WTC11 (cell line): ENCODE data around the gene CREG2. TPM values are rescaled to one million over a fixed set of nuclear protein-coding genes. Genes with fewer than 3 reads are reported as not detected.

ENCODE experiments used
- ATAC-seq: fragments of 200-7000 bp; cut with Tn5 transposase; 2 replicates; pipeline ENCODE4 v1.10.0; 2021; ENCODE audit warnings: mild to moderate bottlenecking, moderate library complexity
- Bru-seq: library from RNA; stranded (reverse); fragments of 400-500 nt; gene quantifications from one replicate; lab custom pipeline; 2021; lab: Mats Ljungman, UMichigan
- CTCF ChIA-PET: fragments of 300-600 bp; sonication (Branson Sonifier 250); formaldehyde crosslinking; loops from one replicate; lab custom pipeline; 2021; ENCODE audit warnings: antibody characterized with exemption; lab: Charles Lee
- POLR2A ChIA-PET: fragments of 350-600 bp; sonication (Branson Sonifier 250); formaldehyde crosslinking; loops from one replicate; lab custom pipeline; 2021; ENCODE audit warnings: antibody characterized with exemption; lab: Charles Lee
- DNase-seq: peaks from one replicate; pipeline ENCODE4 v3.0.0; 2021; ENCODE audit warnings: low spot score
- H3K27ac Mint-ChIP-seq: 2 replicates; pipeline ENCODE4 v1.8.0; 2021; ENCODE audit warnings: mixed read lengths
- H3K27me3 Mint-ChIP-seq: 2 replicates; pipeline ENCODE4 v1.8.0; 2021; ENCODE audit warnings: low read depth, mild to moderate bottlenecking, moderate library complexity, mixed read lengths
- H3K36me3 Mint-ChIP-seq: 2 replicates; pipeline ENCODE4 v1.8.0; 2021; ENCODE audit warnings: mixed read lengths
- H3K4me1 Mint-ChIP-seq: 2 replicates; pipeline ENCODE4 v1.8.0; 2022; ENCODE audit warnings: mixed read lengths
- H3K4me3 Mint-ChIP-seq: 2 replicates; pipeline ENCODE4 v1.8.0; 2021; ENCODE audit warnings: mild to moderate bottlenecking, moderate library complexity, mixed read lengths
- H3K9me3 Mint-ChIP-seq: 2 replicates; pipeline ENCODE4 v1.8.0; 2021; ENCODE audit warnings: mixed read lengths
- E2F5 ChIP-seq: sonication (generic); formaldehyde crosslinking; IDR thresholded peaks from 2 replicates; pipeline ENCODE4 v1.8.1; 2022; ENCODE audit warnings: mild to moderate bottlenecking, moderate library complexity, missing genetic modification reagents
- KAT7 ChIP-seq: sonication (generic); formaldehyde crosslinking; IDR thresholded peaks from 2 replicates; pipeline ENCODE4 v1.8.1; 2023; ENCODE audit warnings: missing genetic modification reagents, mild to moderate bottlenecking, borderline replicate concordance
- MAX ChIP-seq: sonication (generic); formaldehyde crosslinking; IDR thresholded peaks from 2 replicates; pipeline ENCODE4 v1.8.0; 2022; ENCODE audit warnings: mild to moderate bottlenecking, missing genetic modification reagents
- MXD4 ChIP-seq: fragments of 250-450 bp; sonication (Bioruptor Pico); IDR thresholded peaks from 2 replicates; pipeline ENCODE4 v1.8.0; 2021; ENCODE audit warnings: mild to moderate bottlenecking, moderate library complexity, borderline replicate concordance
- NFE2L1 ChIP-seq: sonication (generic); formaldehyde crosslinking; IDR thresholded peaks from 2 replicates; pipeline ENCODE4 v1.8.1; 2023; ENCODE audit warnings: missing genetic modification reagents
- NFYB ChIP-seq: sonication (generic); formaldehyde crosslinking; conservative IDR thresholded peaks from 2 replicates; pipeline ENCODE4 v1.8.0; 2022; ENCODE audit warnings: low read depth, missing genetic modification reagents
- PRDM15 ChIP-seq: sonication (generic); formaldehyde crosslinking; IDR thresholded peaks from 2 replicates; pipeline ENCODE4 v1.8.0; 2022; ENCODE audit warnings: missing genetic modification reagents
- SOX15 ChIP-seq: fragments of 250-450 bp; sonication (Bioruptor Pico); IDR thresholded peaks from 2 replicates; pipeline ENCODE4 v1.9.0; 2021; ENCODE audit warnings: mild to moderate bottlenecking
- USF2 ChIP-seq: sonication (generic); formaldehyde crosslinking; IDR thresholded peaks from 2 replicates; pipeline ENCODE4 v1.8.1; 2023; ENCODE audit warnings: mild to moderate bottlenecking, missing genetic modification reagents, moderate library complexity
- ZMAT4 ChIP-seq: fragments of 250-450 bp; sonication (Bioruptor Pico); IDR thresholded peaks from 2 replicates; pipeline ENCODE4 v1.9.0; 2021; ENCODE audit warnings: mild to moderate bottlenecking
- ZNF121 ChIP-seq: sonication (generic); formaldehyde crosslinking; IDR thresholded peaks from 2 replicates; pipeline ENCODE4 v1.8.0; 2023; ENCODE audit warnings: missing genetic modification reagents
- ZNF138 ChIP-seq: sonication (generic); formaldehyde crosslinking; conservative IDR thresholded peaks from 2 replicates; pipeline ENCODE4 v1.8.1; 2022; ENCODE audit warnings: mild to moderate bottlenecking, moderate library complexity, missing genetic modification reagents
- ZNF532 ChIP-seq: fragments of 250-450 bp; sonication (Bioruptor Pico); IDR thresholded peaks from 2 replicates; pipeline ENCODE4 v1.9.0; 2021; ENCODE audit warnings: mild to moderate bottlenecking, borderline replicate concordance
- long read RNA-seq, 3 experiments: library from RNA in 1 of 3; library from capped mRNA in 1 of 3; library from polyadenylated mRNA in 1 of 3; unstranded in 2 of 3; stranded (forward) in 1 of 3; transcript quantifications; one replicate each; pipeline ENCODE4 v2.0.0, GENCODE V29; 2021
- total RNA-seq: library from RNA; stranded (reverse); gene quantifications from 3 replicates; pipeline ENCODE4 v1.2.3, GENCODE V29; 2021
- TF ChIP-seq, protein P1 (sequence below): sonication (generic); formaldehyde crosslinking; IDR thresholded peaks from 2 replicates; pipeline ENCODE4 v1.8.1; 2022; ENCODE audit warnings: mild to moderate bottlenecking, missing genetic modification reagents, moderate library complexity, borderline replicate concordance
- TF ChIP-seq, protein P2 (sequence below): sonication (generic); formaldehyde crosslinking; IDR thresholded peaks from 2 replicates; pipeline ENCODE4 v1.8.1; 2022; ENCODE audit warnings: low read depth, missing genetic modification reagents, borderline replicate concordance
- TF ChIP-seq, protein P3 (sequence below): fragments of 200-600 bp; IDR thresholded peaks from 2 replicates; pipeline ENCODE4 v1.8.0; 2022; ENCODE audit warnings: antibody characterized with exemption
- TF ChIP-seq, protein P4 (sequence below): sonication (generic); formaldehyde crosslinking; IDR thresholded peaks from 2 replicates; pipeline ENCODE4 v1.8.0; 2022; ENCODE audit warnings: mild to moderate bottlenecking, missing genetic modification reagents

Gene CREG2
- total RNA-seq = 1.1 to 1.7 TPM (median 1.6 TPM) in 3 replicates
- percentile 24 among the genes with signal in this experiment for Bru-seq, nascent RNA
- long read RNA-seq, experiment 1, full-length matches to known transcripts = 6 of 7 reads
- long read RNA-seq, experiment 1, partial matches to known transcripts = 1 of 7 reads
- long read RNA-seq, experiment 1, other reads (novel, unspliced or antisense) = 0 of 7 reads
- long read RNA-seq, experiment 2, partial matches to known transcripts = 0 of 3 reads
- long read RNA-seq, experiment 2, other reads (novel, unspliced or antisense) = 3 of 3 reads
- long read RNA-seq, experiment 3 = 0 reads

DNA sequence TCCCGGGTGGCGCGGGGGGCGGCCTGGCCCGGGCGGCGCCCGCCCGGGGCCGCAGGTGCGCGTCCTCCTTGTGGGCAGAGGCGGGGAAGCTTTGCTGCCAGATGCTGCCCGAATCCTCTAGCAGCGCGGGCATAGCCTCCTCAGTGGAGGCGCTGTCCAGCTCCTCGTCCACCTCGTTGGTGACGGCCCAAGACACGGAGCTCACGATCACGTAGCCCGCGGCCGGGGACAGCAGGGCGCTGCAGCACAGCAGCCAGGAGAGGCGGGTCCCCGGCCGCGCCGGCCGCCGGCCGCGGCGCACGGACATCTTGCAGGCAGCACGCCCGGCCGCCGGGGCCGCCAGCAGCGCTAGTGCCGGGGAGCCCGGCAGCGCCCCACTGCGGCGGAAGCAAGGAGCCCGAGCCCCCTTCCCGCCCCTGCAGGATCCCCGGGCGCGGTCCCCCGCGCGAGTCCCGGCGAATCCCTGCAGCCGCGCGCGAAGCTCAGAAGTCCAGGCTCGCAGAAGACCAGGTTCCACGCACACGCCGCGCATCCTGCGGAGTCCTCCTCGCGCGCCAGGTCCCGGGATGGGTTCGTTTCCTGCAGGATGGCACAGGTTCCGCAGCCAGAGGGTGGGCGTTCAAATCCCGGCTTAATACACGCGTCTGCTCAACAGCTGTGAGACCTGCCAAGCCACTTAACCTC lies at the start of gene CREG2:
TSS of gene CREG2 (minus strand) at position 353 of the 684 bp plus-strand sequence. CDS start at position 307, 46 bp downstream.
- Mint-ChIP-seq H3K27ac (no peak within 1 kb of the TSS), H3K27me3 (peaks cover 48% of the 10 kb centered on the region), H3K4me1 (peaks cover 22% of the 10 kb centered on the region), H3K36me3 (no peaks in the 10 kb centered on the region), H3K9me3 (no peaks in the 10 kb centered on the region), H3K4me3 (peak within 1 kb of the TSS; percentile 80)
- DNase-seq (peak; percentile 80), ATAC-seq (peak; percentile 84)
- ChIA-PET CTCF (interaction anchor here (0.6 to 3.9 kb wide), 27 partner anchors 7 to 438 kb away, joined by 3 to 72 read pairs (median 4); partner anchors contain the start of gene RNF149), POLR2A (no interaction called here)
- TF ChIP-seq KAT7 = no peak
- no peak for TF ChIP-seq ZNF138
- no peak for TF ChIP-seq MXD4 (CRISPR knock-in tag)
- TF ChIP-seq, protein P1, sequence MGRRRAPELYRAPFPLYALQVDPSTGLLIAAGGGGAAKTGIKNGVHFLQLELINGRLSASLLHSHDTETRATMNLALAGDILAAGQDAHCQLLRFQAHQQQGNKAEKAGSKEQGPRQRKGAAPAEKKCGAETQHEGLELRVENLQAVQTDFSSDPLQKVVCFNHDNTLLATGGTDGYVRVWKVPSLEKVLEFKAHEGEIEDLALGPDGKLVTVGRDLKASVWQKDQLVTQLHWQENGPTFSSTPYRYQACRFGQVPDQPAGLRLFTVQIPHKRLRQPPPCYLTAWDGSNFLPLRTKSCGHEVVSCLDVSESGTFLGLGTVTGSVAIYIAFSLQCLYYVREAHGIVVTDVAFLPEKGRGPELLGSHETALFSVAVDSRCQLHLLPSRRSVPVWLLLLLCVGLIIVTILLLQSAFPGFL (CRISPR knock-in tag) = no peak
- TF ChIP-seq, protein P2, sequence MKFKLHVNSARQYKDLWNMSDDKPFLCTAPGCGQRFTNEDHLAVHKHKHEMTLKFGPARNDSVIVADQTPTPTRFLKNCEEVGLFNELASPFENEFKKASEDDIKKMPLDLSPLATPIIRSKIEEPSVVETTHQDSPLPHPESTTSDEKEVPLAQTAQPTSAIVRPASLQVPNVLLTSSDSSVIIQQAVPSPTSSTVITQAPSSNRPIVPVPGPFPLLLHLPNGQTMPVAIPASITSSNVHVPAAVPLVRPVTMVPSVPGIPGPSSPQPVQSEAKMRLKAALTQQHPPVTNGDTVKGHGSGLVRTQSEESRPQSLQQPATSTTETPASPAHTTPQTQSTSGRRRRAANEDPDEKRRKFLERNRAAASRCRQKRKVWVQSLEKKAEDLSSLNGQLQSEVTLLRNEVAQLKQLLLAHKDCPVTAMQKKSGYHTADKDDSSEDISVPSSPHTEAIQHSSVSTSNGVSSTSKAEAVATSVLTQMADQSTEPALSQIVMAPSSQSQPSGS (CRISPR knock-in tag) = no peak
- TF ChIP-seq NFYB (CRISPR knock-in tag) = no peak
- TF ChIP-seq SOX15 (CRISPR knock-in tag) = no peak
- TF ChIP-seq USF2 (CRISPR knock-in tag) = no peak
- TF ChIP-seq, protein P3, sequence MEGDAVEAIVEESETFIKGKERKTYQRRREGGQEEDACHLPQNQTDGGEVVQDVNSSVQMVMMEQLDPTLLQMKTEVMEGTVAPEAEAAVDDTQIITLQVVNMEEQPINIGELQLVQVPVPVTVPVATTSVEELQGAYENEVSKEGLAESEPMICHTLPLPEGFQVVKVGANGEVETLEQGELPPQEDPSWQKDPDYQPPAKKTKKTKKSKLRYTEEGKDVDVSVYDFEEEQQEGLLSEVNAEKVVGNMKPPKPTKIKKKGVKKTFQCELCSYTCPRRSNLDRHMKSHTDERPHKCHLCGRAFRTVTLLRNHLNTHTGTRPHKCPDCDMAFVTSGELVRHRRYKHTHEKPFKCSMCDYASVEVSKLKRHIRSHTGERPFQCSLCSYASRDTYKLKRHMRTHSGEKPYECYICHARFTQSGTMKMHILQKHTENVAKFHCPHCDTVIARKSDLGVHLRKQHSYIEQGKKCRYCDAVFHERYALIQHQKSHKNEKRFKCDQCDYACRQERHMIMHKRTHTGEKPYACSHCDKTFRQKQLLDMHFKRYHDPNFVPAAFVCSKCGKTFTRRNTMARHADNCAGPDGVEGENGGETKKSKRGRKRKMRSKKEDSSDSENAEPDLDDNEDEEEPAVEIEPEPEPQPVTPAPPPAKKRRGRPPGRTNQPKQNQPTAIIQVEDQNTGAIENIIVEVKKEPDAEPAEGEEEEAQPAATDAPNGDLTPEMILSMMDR = peak; percentile 34; the same call in 1 of the 2 replicates
- TF ChIP-seq, protein P4, sequence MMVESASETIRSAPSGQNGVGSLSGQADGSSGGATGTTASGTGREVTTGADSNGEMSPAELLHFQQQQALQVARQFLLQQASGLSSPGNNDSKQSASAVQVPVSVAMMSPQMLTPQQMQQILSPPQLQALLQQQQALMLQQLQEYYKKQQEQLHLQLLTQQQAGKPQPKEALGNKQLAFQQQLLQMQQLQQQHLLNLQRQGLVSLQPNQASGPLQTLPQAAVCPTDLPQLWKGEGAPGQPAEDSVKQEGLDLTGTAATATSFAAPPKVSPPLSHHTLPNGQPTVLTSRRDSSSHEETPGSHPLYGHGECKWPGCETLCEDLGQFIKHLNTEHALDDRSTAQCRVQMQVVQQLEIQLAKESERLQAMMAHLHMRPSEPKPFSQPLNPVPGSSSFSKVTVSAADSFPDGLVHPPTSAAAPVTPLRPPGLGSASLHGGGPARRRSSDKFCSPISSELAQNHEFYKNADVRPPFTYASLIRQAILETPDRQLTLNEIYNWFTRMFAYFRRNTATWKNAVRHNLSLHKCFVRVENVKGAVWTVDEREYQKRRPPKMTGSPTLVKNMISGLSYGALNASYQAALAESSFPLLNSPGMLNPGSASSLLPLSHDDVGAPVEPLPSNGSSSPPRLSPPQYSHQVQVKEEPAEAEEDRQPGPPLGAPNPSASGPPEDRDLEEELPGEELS (CRISPR knock-in tag) = 0 out of 2 replicates have a peak, but pooled peaks have one; percentile 20
- no peak for TF ChIP-seq ZNF532 (CRISPR knock-in tag)
- no peak for TF ChIP-seq ZNF121 (CRISPR knock-in tag)
- TF ChIP-seq PRDM15 = no peak
- peak; percentile 47; the same call in 1 of the 2 replicates for TF ChIP-seq MAX (CRISPR knock-in tag)
- TF ChIP-seq E2F5 (CRISPR knock-in tag) = peak; percentile 56; the same call in 1 of the 2 replicates
- no peak for TF ChIP-seq NFE2L1 (CRISPR knock-in tag)
- TF ChIP-seq ZMAT4 (CRISPR knock-in tag) = no peak
